ENCODE data around the gene ANKRD31. TPM values are rescaled to one million over a fixed set of nuclear protein-coding genes. Genes with fewer than 3 reads are reported as not detected.
A peak's percentile ranks its signal among the peaks of the same experiment; 100 is the strongest.

The ANKRD31 gene
- total RNA-seq, 1 experiment from 2014 or later: 0.26 TPM

GRCh38 chr5:75091597-75091996, 145.1 kb downstream of the ANKRD31 start:
- BruUV-seq (replicated peaks): no TSS peak
- ChIA-PET POLR2A (ENCODE audit: unreplicated experiment) (no interaction called here), CTCF (no interaction called here)
- Histone ChIP-seq H3K4me3 (ENCODE audit: low read length) (no peak overlapping the region), H4K20me1 (ENCODE audit: low read length) (no peaks in the 10 kb centered on the region), H3K9me3 (ENCODE audit: low read length) (no peaks in the 10 kb centered on the region), H3K9me2 (replicated peaks; ENCODE audit: low read length) (no peaks in the 10 kb centered on the region), H2AFZ (ENCODE audit: low read length) (no peak overlapping the region), H3F3A (ENCODE audit: low read length, unreplicated experiment) (peaks cover 3% of the 10 kb centered on the region), H3K27me3 (ENCODE audit: low read length) (no peaks in the 10 kb centered on the region), H3K4me1 (ENCODE audit: insufficient read depth, low read length) (peaks cover 10% of the 10 kb centered on the region; the same call in 1 of the 2 replicates), H3K4me2 (ENCODE audit: low read length) (no peak overlapping the region), H3K79me2 (ENCODE audit: low read length) (no peaks in the 10 kb centered on the region), H3K27ac (ENCODE audit: low read length) (no peak overlapping the region), H3K9ac (ENCODE audit: low read length) (no peak overlapping the region), H3K36me3 (ENCODE audit: low read depth, low read length) (no peaks in the 10 kb centered on the region)
- ATAC-seq (no peak), DNase-seq (peak; percentile 11)
- intact Hi-C loops (cut with micrococcal nuclease): no loop called here
- TF ChIP-seq EZH2phosphoT487 (IDR thresholded peaks at IDR 0.05; ENCODE audit: borderline replicate concordance, low read length) (no peak), CTCF (conservative IDR thresholded peaks at IDR 0.05; ENCODE audit: low read depth, low read length) (no peak), EZH2 (IDR thresholded peaks at IDR 0.05; ENCODE audit: low read length, unreplicated experiment) (no peak)

- Histone ChIP-seq H3K79me2 (ENCODE audit: low read length) (no peaks in the 10 kb centered on the region), H3K9ac (ENCODE audit: low read length) (no peak overlapping the region), H3K27me3 (ENCODE audit: low read length) (no peaks in the 10 kb centered on the region), H3K27ac (ENCODE audit: low read length) (no peak overlapping the region), H3K4me3 (ENCODE audit: low read length) (no peak overlapping the region), H4K20me1 (ENCODE audit: low read length) (no peaks in the 10 kb centered on the region), H3K9me3 (ENCODE audit: low read length) (no peaks in the 10 kb centered on the region), H3K4me1 (ENCODE audit: insufficient read depth, low read length) (peaks cover 5% of the 10 kb centered on the region; the same call in 1 of the 2 replicates), H2AFZ (ENCODE audit: low read length) (no peak overlapping the region), H3K9me2 (replicated peaks; ENCODE audit: low read length) (no peaks in the 10 kb centered on the region), H3F3A (ENCODE audit: low read length, unreplicated experiment) (no peaks in the 10 kb centered on the region), H3K36me3 (ENCODE audit: low read depth, low read length) (no peaks in the 10 kb centered on the region), H3K4me2 (ENCODE audit: low read length) (no peak overlapping the region)
- TF ChIP-seq EZH2phosphoT487 (IDR thresholded peaks at IDR 0.05; ENCODE audit: borderline replicate concordance, low read length) (no peak), EZH2 (IDR thresholded peaks at IDR 0.05; ENCODE audit: low read length, unreplicated experiment) (no peak), CTCF (conservative IDR thresholded peaks at IDR 0.05; ENCODE audit: low read depth, low read length) (no peak)
- ChIA-PET CTCF (no interaction called here), POLR2A (ENCODE audit: unreplicated experiment) (no interaction called here)
- intact Hi-C loops (cut with micrococcal nuclease): no loop called here
- BruUV-seq (replicated peaks): no TSS peak
- DNase-seq (no peak), ATAC-seq (no peak)
Observed at GRCh38 chr5:75089662-75090061, 147.0 kb downstream of the ANKRD31 start.

- no peak overlapping the region for H2AFZ ChIP-seq (ENCODE audit: low read length)
- ATAC-seq (peak; percentile 60), DNase-seq (peak; percentile 71)
- BruUV-seq (replicated peaks): no TSS peak
- H3K9me2 ChIP-seq (replicated peaks; ENCODE audit: low read length): no peaks in the 10 kb centered on the region
- no peaks in the 10 kb centered on the region for H3F3A ChIP-seq (ENCODE audit: low read length, unreplicated experiment)
- no peaks in the 10 kb centered on the region for H3K79me2 ChIP-seq (ENCODE audit: low read length)
- H3K4me1 ChIP-seq (ENCODE audit: insufficient read depth, low read length): peaks cover 5% of the 10 kb centered on the region; the same call in 1 of the 2 replicates
- ChIA-PET CTCF (no interaction called here), POLR2A (ENCODE audit: unreplicated experiment) (no interaction called here)
- H3K27me3 ChIP-seq (ENCODE audit: low read length): no peaks in the 10 kb centered on the region
- H3K36me3 ChIP-seq (ENCODE audit: low read depth, low read length): no peaks in the 10 kb centered on the region
- no peak for TF ChIP-seq EZH2phosphoT487 (IDR thresholded peaks at IDR 0.05; ENCODE audit: borderline replicate concordance, low read length)
- no peak for TF ChIP-seq EZH2 (IDR thresholded peaks at IDR 0.05; ENCODE audit: low read length, unreplicated experiment)
- TF ChIP-seq CTCF (conservative IDR thresholded peaks at IDR 0.05; ENCODE audit: low read depth, low read length): no peak
- H3K9me3 ChIP-seq (ENCODE audit: low read length): no peaks in the 10 kb centered on the region
- intact Hi-C loops (cut with micrococcal nuclease): no loop called here
- H4K20me1 ChIP-seq (ENCODE audit: low read length): no peaks in the 10 kb centered on the region
- no peak overlapping the region for H3K4me2 ChIP-seq (ENCODE audit: low read length)
- no peak overlapping the region for H3K4me3 ChIP-seq (ENCODE audit: low read length)
- H3K27ac ChIP-seq (ENCODE audit: low read length): no peak overlapping the region
- H3K9ac ChIP-seq (ENCODE audit: low read length): no peak overlapping the region
Observed at GRCh38 chr5:75089137-75089536, 147.5 kb downstream of the ANKRD31 start.

All from PC-3 (cell line).